Measurements from ENCODE around the gene NDUFA8.

GRCh38 chr9:122119166-122119521 lies 40.4 kb downstream of the NDUFA8 start:
- TF ChIP-seq POLR2AphosphoS5 (IDR thresholded peaks at IDR 0.05), result no peak
- TF ChIP-seq CTCF (IDR thresholded peaks at IDR 0.05), result no peak
